ENCODE measurements around the gene TRPM4. TPM values are rescaled to one million over a fixed set of nuclear protein-coding genes. Genes with fewer than 3 reads are reported as not detected.
"Not testable (repeated sequence)": the region's sequence is repeated elsewhere in the genome, so short reads cannot be mapped to it uniquely, and the experiment has no call there.

The TRPM4 gene
- total RNA-seq, 1 donor from 2014 or later: 2.0 TPM

- Mint-ChIP-seq H3K27me3 (ENCODE audit: insufficient read depth) (peaks cover 31% of the 10 kb centered on the region), H3K4me3 (no peak overlapping the region), H3K4me1 (ENCODE audit: low read depth) (peaks cover 7% of the 10 kb centered on the region), H3K27ac (no peak overlapping the region), H3K9me3 (no peaks in the 10 kb centered on the region), H3K36me3 (ENCODE audit: low read depth) (no peaks in the 10 kb centered on the region)
- DNase-seq (ENCODE audit: low spot score): no peak
- intact Hi-C loops (cut with micrococcal nuclease): no loop called here
These were observed 3.0 kb downstream of the TRPM4 start for GRCh38 chr19:49160450-49161189.

GRCh38 chr19:49161987-49162386 lies 4.4 kb downstream of the TRPM4 start:
- Mint-ChIP-seq H3K4me3 (no peak overlapping the region), H3K27ac (no peak overlapping the region), H3K9me3 (no peaks in the 10 kb centered on the region), H3K27me3 (ENCODE audit: insufficient read depth) (peaks cover 26% of the 10 kb centered on the region), H3K36me3 (ENCODE audit: low read depth) (no peaks in the 10 kb centered on the region), H3K4me1 (ENCODE audit: low read depth) (peaks cover 7% of the 10 kb centered on the region)
- no peak for DNase-seq (ENCODE audit: low spot score)
- intact Hi-C loops (cut with micrococcal nuclease): no loop called here

GRCh38 chr19:49165111-49165750 lies 7.6 kb downstream of the TRPM4 start:
- Mint-ChIP-seq H3K36me3 (ENCODE audit: low read depth) (no peaks in the 10 kb centered on the region), H3K9me3 (no peaks in the 10 kb centered on the region), H3K4me1 (ENCODE audit: low read depth) (no peaks in the 10 kb centered on the region), H3K4me3 (no peak overlapping the region), H3K27me3 (ENCODE audit: insufficient read depth) (peaks cover 8% of the 10 kb centered on the region), H3K27ac (no peak overlapping the region)
- intact Hi-C loops (cut with micrococcal nuclease): no loop called here
- no peak for DNase-seq (ENCODE audit: low spot score)

- H3K27me3 Mint-ChIP-seq (ENCODE audit: insufficient read depth): peaks cover 4% of the 10 kb centered on the region
- intact Hi-C loops (cut with micrococcal nuclease): no loop called here
- DNase-seq (ENCODE audit: low spot score): no peak
- no peaks in the 10 kb centered on the region for H3K4me1 Mint-ChIP-seq (ENCODE audit: low read depth)
- no peaks in the 10 kb centered on the region for H3K36me3 Mint-ChIP-seq (ENCODE audit: low read depth)
- H3K9me3 Mint-ChIP-seq: no peaks in the 10 kb centered on the region
- no peak overlapping the region for H3K4me3 Mint-ChIP-seq
- H3K27ac Mint-ChIP-seq: no peak overlapping the region
These were observed 8.3 kb downstream of the TRPM4 start for GRCh38 chr19:49165865-49166301.

GRCh38 chr19:49167857-49168409 lies 10.3 kb downstream of the TRPM4 start:
- intact Hi-C loops (cut with micrococcal nuclease): no loop called here
- no peaks in the 10 kb centered on the region for H3K9me3 Mint-ChIP-seq
- DNase-seq (ENCODE audit: low spot score): no peak
- no peak overlapping the region for H3K27ac Mint-ChIP-seq
- no peak overlapping the region for H3K4me3 Mint-ChIP-seq
- H3K27me3 Mint-ChIP-seq (ENCODE audit: insufficient read depth): peaks cover 1% of the 10 kb centered on the region
- H3K4me1 Mint-ChIP-seq (ENCODE audit: low read depth): no peaks in the 10 kb centered on the region
- no peaks in the 10 kb centered on the region for H3K36me3 Mint-ChIP-seq (ENCODE audit: low read depth)

- intact Hi-C loops (cut with micrococcal nuclease): no loop called here
- Mint-ChIP-seq H3K27me3 (ENCODE audit: insufficient read depth) (peaks cover 1% of the 10 kb centered on the region), H3K36me3 (ENCODE audit: low read depth) (no peaks in the 10 kb centered on the region), H3K27ac (no peak overlapping the region), H3K4me3 (no peak overlapping the region), H3K4me1 (ENCODE audit: low read depth) (no peaks in the 10 kb centered on the region), H3K9me3 (no peaks in the 10 kb centered on the region)
- DNase-seq (ENCODE audit: low spot score): no peak
These were observed 10.8 kb downstream of the TRPM4 start for GRCh38 chr19:49168421-49168820.

- intact Hi-C loops (cut with micrococcal nuclease): no loop called here
These were observed 15.6 kb downstream of the TRPM4 start for GRCh38 chr19:49173198-49173597.

GRCh38 chr19:49180659-49181058 lies 23.1 kb downstream of the TRPM4 start:
- intact Hi-C loops (cut with micrococcal nuclease): no loop called here
- no peak for DNase-seq (ENCODE audit: low spot score)
- H3K4me1 Mint-ChIP-seq (ENCODE audit: low read depth): peaks cover 5% of the 10 kb centered on the region
- H3K27ac Mint-ChIP-seq: no peak overlapping the region
- H3K9me3 Mint-ChIP-seq: peaks cover 6% of the 10 kb centered on the region
- no peak overlapping the region for H3K4me3 Mint-ChIP-seq
- H3K36me3 Mint-ChIP-seq (ENCODE audit: low read depth): no peaks in the 10 kb centered on the region
- no peaks in the 10 kb centered on the region for H3K27me3 Mint-ChIP-seq (ENCODE audit: insufficient read depth)

More at GRCh38 chr19:49173198-49173597, 15.6 kb downstream of the TRPM4 start:
- no peak overlapping the region for H3K4me3 Mint-ChIP-seq
- no peaks in the 10 kb centered on the region for H3K27me3 Mint-ChIP-seq (ENCODE audit: insufficient read depth)
- no peaks in the 10 kb centered on the region for H3K36me3 Mint-ChIP-seq (ENCODE audit: low read depth)
- no peak for DNase-seq (ENCODE audit: low spot score)
- no peak overlapping the region for H3K27ac Mint-ChIP-seq
- H3K4me1 Mint-ChIP-seq (ENCODE audit: low read depth): peaks cover 5% of the 10 kb centered on the region
- no peaks in the 10 kb centered on the region for H3K9me3 Mint-ChIP-seq

GRCh38 chr19:49182010-49182847 lies 24.6 kb downstream of the TRPM4 start:
- H3K4me1 Mint-ChIP-seq (ENCODE audit: low read depth); H3K27me3 Mint-ChIP-seq (ENCODE audit: insufficient read depth); H3K27ac Mint-ChIP-seq; DNase-seq (ENCODE audit: low spot score); H3K9me3 Mint-ChIP-seq; H3K36me3 Mint-ChIP-seq (ENCODE audit: low read depth); intact Hi-C loops (cut with micrococcal nuclease); H3K4me3 Mint-ChIP-seq: not testable (repeated sequence)

- peaks cover 6% of the 10 kb centered on the region for H3K27me3 Mint-ChIP-seq (ENCODE audit: insufficient read depth)
- no peaks in the 10 kb centered on the region for H3K36me3 Mint-ChIP-seq (ENCODE audit: low read depth)
- no peak for DNase-seq (ENCODE audit: low spot score)
- no peak overlapping the region for H3K4me3 Mint-ChIP-seq
- intact Hi-C loops (cut with micrococcal nuclease): no loop called here
- no peak overlapping the region for H3K27ac Mint-ChIP-seq
- H3K9me3 Mint-ChIP-seq: peaks cover 6% of the 10 kb centered on the region
- H3K4me1 Mint-ChIP-seq (ENCODE audit: low read depth): no peaks in the 10 kb centered on the region
These were observed 25.3 kb downstream of the TRPM4 start for GRCh38 chr19:49182848-49183375.

GRCh38 chr19:49186108-49186507 lies 28.5 kb downstream of the TRPM4 start:
- intact Hi-C loops (cut with micrococcal nuclease): no loop called here
- H3K4me3 Mint-ChIP-seq: no peak overlapping the region
- H3K27ac Mint-ChIP-seq: no peak overlapping the region
- peaks cover 6% of the 10 kb centered on the region for H3K27me3 Mint-ChIP-seq (ENCODE audit: insufficient read depth)
- peaks cover 6% of the 10 kb centered on the region for H3K9me3 Mint-ChIP-seq
- H3K4me1 Mint-ChIP-seq (ENCODE audit: low read depth): peaks cover 10% of the 10 kb centered on the region
- DNase-seq (ENCODE audit: low spot score): no peak
- no peaks in the 10 kb centered on the region for H3K36me3 Mint-ChIP-seq (ENCODE audit: low read depth)

GRCh38 chr19:49188626-49189200 lies 31.1 kb downstream of the TRPM4 start:
- Mint-ChIP-seq H3K4me1 (ENCODE audit: low read depth) (peaks cover 10% of the 10 kb centered on the region), H3K4me3 (no peak overlapping the region), H3K27me3 (ENCODE audit: insufficient read depth) (peaks cover 6% of the 10 kb centered on the region), H3K9me3 (peaks cover 6% of the 10 kb centered on the region), H3K36me3 (ENCODE audit: low read depth) (no peaks in the 10 kb centered on the region), H3K27ac (no peak overlapping the region)
- DNase-seq (ENCODE audit: low spot score): no peak
- intact Hi-C loops (cut with micrococcal nuclease): no loop called here

Measured in activated T-helper 1 cell treated with anti-CD3 and anti-CD28 coated beads, Interleukin-12 subunit alpha, Interleukin-12 subunit beta, Interleukin-2, Interleukin-4 antibody, amounts not matched to agents 30 ng/mL and 10 ng/mL and 1 ng/mL, durations not matched to agents 14 hours and 24 hours and 36 hours (primary cell).